Omental fat pad (tissue), 4 donors: ENCODE measurements around the gene NSMF. TPM values are rescaled to one million over a fixed set of nuclear protein-coding genes. Genes with fewer than 3 reads are reported as not detected.

Source experiments
- ATAC-seq: fragments of 150-250 bp; one replicate; pipeline ENCODE4 v1.9.1; 2016; ENCODE audit warnings: mild to moderate bottlenecking, moderate library complexity; ENCODE audit not compliant: low FRiP score
- DNase-seq: peaks from one replicate; pipeline ENCODE4 v3.0.0-alpha.2; 2019; ENCODE audit warnings: low spot score
- CTCF ChIP-seq, 3 donors: fragments of 450-650 bp; IDR thresholded peaks; one replicate each; pipeline ENCODE4 v1.5.1; 2016 to 2017; ENCODE audit warnings: antibody characterized with exemption in 3 of 3, mild to moderate bottlenecking in 3 of 3, moderate library complexity in 2 of 3
- total RNA-seq, 4 donors: library from RNA; depleted of rRNA; stranded (reverse); fragments of >200 nt; gene quantifications; one replicate each; pipeline ENCODE4 v1.1.0, GENCODE V29; 2016

The NSMF gene
- total RNA-seq, 4 donors from 2014 or later = 29.6 to 59.9 (median 31.5) TPM

GRCh38 chr9:137479892-137480685 lies 21.0 kb upstream of the NSMF start:
- no peak for TF ChIP-seq CTCF (IDR thresholded peaks at IDR 0.05)
- ATAC-seq (peak; percentile 17), DNase-seq (no peak)

- ATAC-seq (no peak), DNase-seq (no peak)
- no peak for TF ChIP-seq CTCF (IDR thresholded peaks at IDR 0.05)
These were observed 20.1 kb upstream of the NSMF start for GRCh38 chr9:137478962-137479861.

GRCh38 chr9:137478613-137478961 lies 19.5 kb upstream of the NSMF start:
- TF ChIP-seq CTCF (IDR thresholded peaks at IDR 0.05) = no peak
- no peak for DNase-seq

GRCh38 chr9:137477778-137478612 lies 18.9 kb upstream of the NSMF start:
- DNase-seq = no peak

More at GRCh38 chr9:137478613-137478961, 19.5 kb upstream of the NSMF start:
- no peak for ATAC-seq

GRCh38 chr9:137476856-137477255 lies 17.7 kb upstream of the NSMF start:
- DNase-seq (no peak), ATAC-seq (no peak)

More at GRCh38 chr9:137477778-137478612, 18.9 kb upstream of the NSMF start:
- TF ChIP-seq CTCF (IDR thresholded peaks at IDR 0.05) = no peak
- no peak for ATAC-seq

More at GRCh38 chr9:137476856-137477255, 17.7 kb upstream of the NSMF start:
- TF ChIP-seq CTCF (IDR thresholded peaks at IDR 0.05) = no peak
